Dermis blood vessel endothelial cell (primary cell): ENCODE measurements around the gene C22orf23. TPM values are rescaled to one million over a fixed set of nuclear protein-coding genes. Genes with fewer than 3 reads are reported as not detected.

ENCODE experiments used
- DNase-seq: peaks from one replicate; pipeline ENCODE4 v3.0.0; 2010
- total RNA-seq: library from RNA; depleted of rRNA; stranded (reverse); fragments of >200 nt; gene quantifications from 2 replicates; pipeline ENCODE4 v1.2.3, GENCODE V29; 2014

C22orf23 gene
- total RNA-seq, 1 donor from 2014 or later: not detected

- DNase-seq: no peak
Observed at GRCh38 chr22:37896939-37897338, 56.5 kb downstream of the C22orf23 start.

- peak; percentile 65 for DNase-seq
Observed at GRCh38 chr22:37896181-37896592, 57.2 kb downstream of the C22orf23 start.

GRCh38 chr22:37894939-37895670 is 58.3 kb downstream of the C22orf23 start:
- no peak for DNase-seq

- no peak for DNase-seq
Observed at GRCh38 chr22:37893583-37893983, 59.8 kb downstream of the C22orf23 start.

Other genes with a start within 250 kb of the C22orf23 start
- 24.5 and 37.6 TPM in 2 replicates for gene GCAT, start 145.7 kb downstream of the C22orf23 start, total RNA-seq
- 0.14 TPM in 1 of 2 replicates, not detected in the other for gene GALR3, start 130.2 kb downstream of the C22orf23 start, total RNA-seq
- 43.6 and 44.3 TPM in 2 replicates for gene ANKRD54, start 109.3 kb downstream of the C22orf23 start, total RNA-seq
- gene EIF3L, start 104.2 kb downstream of the C22orf23 start, total RNA-seq: 358 and 454 TPM in 2 replicates
- 36.4 and 52.7 TPM in 2 replicates for gene MICALL1, start 47.3 kb downstream of the C22orf23 start, total RNA-seq
- gene POLR2F, start 98 bp upstream of the C22orf23 start, total RNA-seq: 46.6 and 48.7 TPM in 2 replicates
- not detected in 2 replicates for gene SOX10, start 31.0 kb upstream of the C22orf23 start, total RNA-seq
- 15.5 and 18.7 TPM in 2 replicates for gene PICK1, start 103.8 kb upstream of the C22orf23 start, total RNA-seq
- 0.05 TPM in 1 of 2 replicates, not detected in the other for gene SLC16A8, start 130.6 kb upstream of the C22orf23 start, total RNA-seq
- not detected in 2 replicates for gene BAIAP2L2, start 157.1 kb upstream of the C22orf23 start, total RNA-seq
- gene PLA2G6, start 228.2 kb upstream of the C22orf23 start, total RNA-seq: 4.6 and 10.6 TPM in 2 replicates
- gene MAFF, start 248.4 kb upstream of the C22orf23 start, total RNA-seq: 96.3 and 164 TPM in 2 replicates